Esophagus muscularis mucosa (tissue), 4 donors: Measurements from ENCODE around the gene SRR.

Source experiments
- CTCF ChIP-seq, 3 experiments: fragments of 200-600 bp in 2 of 3; fragments of 450-650 bp in 1 of 3; sonication (generic) in 2 of 3; IDR thresholded peaks; one replicate each; pipeline ENCODE4 v1.5.1; 2017 to 2019; ENCODE audit warnings: antibody characterized with exemption in 3 of 3, mild to moderate bottlenecking in 2 of 3, moderate library complexity in 1 of 3
- EP300 ChIP-seq: sonication (generic); formaldehyde crosslinking; IDR thresholded peaks from one replicate; pipeline ENCODE4 v1.6.1; 2017; ENCODE audit warnings: antibody characterized with exemption
- POLR2A ChIP-seq: fragments of 450-650 bp; IDR thresholded peaks from one replicate; pipeline ENCODE4 v1.6.1; 2017; ENCODE audit warnings: antibody characterized with exemption, moderate library complexity, mild to moderate bottlenecking, low read depth

GRCh38 chr17:2282297-2282873 lies 21.4 kb upstream of the SRR start:
- TF ChIP-seq CTCF (IDR thresholded peaks at IDR 0.05), result peak; percentile 58 to 71 (median 67)
- no peak for TF ChIP-seq EP300
- TF ChIP-seq POLR2A, result no peak
